ENCODE measurements around the gene F3. TPM values are rescaled to one million over a fixed set of nuclear protein-coding genes. Genes with fewer than 3 reads are reported as not detected.

The F3 gene
- total RNA-seq (2016; rRNA removed; fragmentation: Illumina TruSeq; extraction: Trizol): 3.4 and 9.0 TPM in 2 replicates
- 1.4 and 1.6 TPM in 2 replicates for total RNA-seq (2016; cell fraction: cytosol; rRNA removed; fragmentation: Illumina TruSeq; extraction: Trizol; ENCODE audit: low read depth)
- total RNA-seq (2016; cell fraction: insoluble cytoplasmic fraction; rRNA removed; fragmentation: Illumina TruSeq; extraction: Trizol): 2.9 and 7.7 TPM in 2 replicates
- total RNA-seq (2016; cell fraction: membrane; rRNA removed; fragmentation: Illumina TruSeq; extraction: Trizol): 3.7 and 3.9 TPM in 2 replicates
- total RNA-seq (2016; cell fraction: nucleus; rRNA removed; fragmentation: Illumina TruSeq; extraction: Trizol): 10.1 and 10.5 TPM in 2 replicates
- polyA plus RNA-seq (2011; rRNA removed): 5.8 and 6.6 TPM in 2 replicates
- 3.0 and 4.3 TPM in 2 replicates for polyA plus RNA-seq (2011; cell fraction: cytosol; rRNA removed)
- 7.5 and 9.6 TPM in 2 replicates for polyA plus RNA-seq (2011; cell fraction: nucleus; rRNA removed)
- 4.0 and 4.2 TPM in 2 replicates for polyA plus RNA-seq (2012)
- 0.70 and 0.80 TPM in 2 replicates for polyA plus RNA-seq (2016; cell fraction: cytosol; fragmentation: Illumina TruSeq; extraction: Trizol; ENCODE audit: low read depth)
- polyA plus RNA-seq (2016; cell fraction: insoluble cytoplasmic fraction; fragmentation: Illumina TruSeq; extraction: Trizol; ENCODE audit: low read depth): 2.8 and 3.5 TPM in 2 replicates
- 1.1 and 1.3 TPM in 2 replicates for polyA plus RNA-seq (2016; cell fraction: membrane; fragmentation: Illumina TruSeq; extraction: Trizol; ENCODE audit: low read depth)
- polyA plus RNA-seq (2016; cell fraction: nucleus; fragmentation: Illumina TruSeq; extraction: Trizol; ENCODE audit: insufficient read depth, low read depth): 23.2 and 27.8 TPM in 2 replicates
- 5.0 and 22.4 TPM in 2 replicates for polyA minus RNA-seq (2011; rRNA and poly(A)+ RNA removed; ENCODE audit: low replicate concordance)
- 2.5 and 3.2 TPM in 2 replicates for polyA minus RNA-seq (2011; cell fraction: cytosol; rRNA and poly(A)+ RNA removed)
- polyA minus RNA-seq (2011; cell fraction: nucleus; rRNA and poly(A)+ RNA removed): 4.8 and 6.8 TPM in 2 replicates
- percentile 62 among the genes with signal in this experiment for Bru-seq, nascent RNA
- BruChase-seq, experiment 1, labeled RNA remaining after a 6-hour chase: percentile 67 among the genes with signal in this experiment
- BruChase-seq, experiment 2, labeled RNA remaining after a 2-hour chase: percentile 64 among the genes with signal in this experiment
- long read RNA-seq, experiment 1, partial matches to known transcripts: 0 of 3 reads
- long read RNA-seq, experiment 1, other reads (novel, unspliced or antisense): 1 of 3 reads
- long read RNA-seq, experiment 2, partial matches to known transcripts: 0 of 4 reads
- long read RNA-seq, experiment 2, other reads (novel, unspliced or antisense): 3 of 4 reads

- in situ Hi-C loops (cut with HindIII; ENCODE audit: extremely low pct_ligation_motif_present, low pct_unique_long_range_greater_than_20kb): loop anchor here (25.0 kb wide), 1 partner anchor 496 kb away; no protein-coding TSS in a partner anchor
- H3K4me3 ChIP-seq (replicated peaks in 1 of 3; ENCODE audit: insufficient read depth in 1 of 3, low read depth in 2 of 3, low read length in 3 of 3): peak within 1 kb of the TSS; percentile 54 to 90 (median 84)
- peak within 1 kb of the TSS; percentile 71 for H3K9ac ChIP-seq (ENCODE audit: insufficient read depth, low read depth, low read length)
- no peaks in the 10 kb centered on the region for H3K27me3 ChIP-seq (ENCODE audit: control insufficient read depth in 1 of 2, insufficient read depth in 2 of 2, low read length in 2 of 2)
- peak within 1 kb of the TSS; percentile 91 for H3K4me2 ChIP-seq (ENCODE audit: low read depth, low read length)
- no peak within 1 kb of the TSS for H2AFZ ChIP-seq (ENCODE audit: low read length)
- no TSS peak for BruUV-seq (replicated peaks)
- no peaks in the 10 kb centered on the region for H4K20me1 ChIP-seq (ENCODE audit: insufficient read depth, low read length)
- H3K4me1 ChIP-seq (ENCODE audit: insufficient read depth, low read length): peaks cover 66% of the 10 kb centered on the region
- CTCF ChIA-PET (ENCODE audit: low intra/inter-chr PET ratio, low total read pairs): no interaction called here
- POLR2A ChIA-PET: interaction anchor here (1.3 to 1.8 kb wide), 2 partner anchors 38 to 157 kb away, joined by 5 read pairs; no protein-coding TSS in a partner anchor
- ATAC-seq (peak; percentile 90), DNase-seq (ENCODE audit: low spot score) (peak; percentile 72), FAIRE-seq (no peak)
- H3K9me3 ChIP-seq (ENCODE audit: low read length): no peaks in the 10 kb centered on the region
- peak within 1 kb of the TSS; percentile 70 for H3K27ac ChIP-seq (ENCODE audit: extremely low read length, insufficient read depth, low read length)
- intact Hi-C loops (cut with micrococcal nuclease; ENCODE audit: unreplicated experiment): loop anchor here (5.0 kb wide), 1 partner anchor 56 kb away; no protein-coding TSS in a partner anchor
- no peaks in the 10 kb centered on the region; a peak in 1 of 5 replicates for H3K36me3 ChIP-seq (replicated peaks in 1 of 2; ENCODE audit: control insufficient read depth in 1 of 2, insufficient read depth in 2 of 2, low read length in 2 of 2)
- H3K79me2 ChIP-seq (ENCODE audit: insufficient read depth, low read length): peaks cover 4% of the 10 kb centered on the region
- 0% methylated on average over 9 of the region's 94 CpGs for WGBS (ENCODE audit: low lambda C conversion rate)
- TF ChIP-seq ZNF562 (CRISPR knock-in tag; IDR thresholded peaks at IDR 0.05; ENCODE audit: borderline replicate concordance): no peak
- TF ChIP-seq IRF9 (CRISPR knock-in tag; IDR thresholded peaks at IDR 0.05; ENCODE audit: borderline replicate concordance): peak; percentile 27; the same call in 1 of the 2 replicates
- TF ChIP-seq ZBTB49 (CRISPR knock-in tag; IDR thresholded peaks at IDR 0.05; ENCODE audit: borderline replicate concordance): no peak
- peak; percentile 77 for TF ChIP-seq POLR2AphosphoS5 (IDR thresholded peaks at IDR 0.05; ENCODE audit: low read depth, low read length)
- TF ChIP-seq ZNF264 (CRISPR knock-in tag; IDR thresholded peaks at IDR 0.05): 0 out of 2 replicates have a peak, but pooled peaks have one; percentile 58
- no peak for TF ChIP-seq ZFAT (CRISPR knock-in tag; conservative IDR thresholded peaks at IDR 0.05)
- TF ChIP-seq KAT8 (CRISPR knock-in tag; IDR thresholded peaks at IDR 0.05): peak; percentile 25; the same call in 1 of the 2 replicates
- TF ChIP-seq HINFP (CRISPR knock-in tag; IDR thresholded peaks at IDR 0.05; ENCODE audit: low read depth): no peak
- no peak for TF ChIP-seq ZNF816 (CRISPR knock-in tag; IDR thresholded peaks at IDR 0.05; ENCODE audit: borderline replicate concordance)
- TF ChIP-seq POGZ (CRISPR knock-in tag; IDR thresholded peaks at IDR 0.05): 0 out of 2 replicates have a peak, but pooled peaks have one; percentile 5
- TF ChIP-seq DRAP1 (CRISPR knock-in tag; IDR thresholded peaks at IDR 0.05): peak; percentile 72; the same call in 1 of the 2 replicates
Measured at GRCh38 chr1:94541246-94542087, at the start of gene F3. TSS of gene F3 (minus strand) at chr1:94541759. CDS start at chr1:94541636, 123 bp downstream.
